Pancreas (tissue), 10 donors: ENCODE results near the gene MAPK6. TPM values are rescaled to one million over a fixed set of nuclear protein-coding genes. Genes with fewer than 3 reads are reported as not detected.

Experiments used
- ATAC-seq, 4 donors: fragments of 200-7000 bp; cut with Tn5 transposase; one replicate each; pipeline versions ENCODE4 v1.8.0 to v1.9.1; 2020; ENCODE audit warnings: mild to moderate bottlenecking in 4 of 4, moderate library complexity in 4 of 4
- DNase-seq, 6 donors: peaks; one replicate each; pipeline ENCODE4 v3.0.0-alpha.2; 2020
- FAIRE-seq: peaks from 2 replicates; lab custom pipeline; 2012; peaks lifted over from hg19 to GRCh38; lab: Jason Lieb, UNC
- H3K27ac ChIP-seq, 4 donors: fragments of 200-600 bp; sonication (generic); 1 replicate in 3 of 4; 2 replicates in 1 of 4; pipeline versions ENCODE4 v1.5.0 to v1.8.0; 2020
- H3K27me3 ChIP-seq, 4 donors: fragments of 200-600 bp; one replicate each; pipeline ENCODE4 v1.8.0; 2021
- H3K36me3 ChIP-seq, 3 donors: fragments of 200-600 bp; sonication (generic) in 1 of 3; one replicate each; pipeline versions ENCODE4 v1.5.0 to v1.8.0; 2020 to 2021
- H3K4me1 ChIP-seq, 3 donors: fragments of 200-600 bp; one replicate each; pipeline ENCODE4 v1.8.0; 2021
- H3K4me3 ChIP-seq, 4 donors: fragments of 200-600 bp; sonication (generic) in 2 of 4; one replicate each; pipeline versions ENCODE4 v1.5.0 to v1.8.0; 2020 to 2021
- H3K9me3 ChIP-seq, 4 donors: fragments of 200-600 bp; one replicate each; pipeline ENCODE4 v1.8.0; 2021
- WGBS, 2 donors: extraction: QIAGEN DNeasy Blood & Tissue Kit; methylation state at CpG; one replicate each; pipeline ENCODE4 v1.1.7; 2013; 5-methylcytosine and 5-hydroxymethylcytosine counted together
- intact Hi-C, 3 donors: fragments of 100-400 bp; cut with DNase I; formaldehyde crosslinking; loops; one replicate each; pipeline versions ENCODE4 v1.11.1 to v1.14.2; 2022
- polyA plus RNA-seq, 2 donors: library from polyadenylated mRNA; stranded (reverse); fragments of 200-250 nt; gene quantifications; one replicate each; pipeline ENCODE4 v1.2.3, GENCODE V29; 2013
- total RNA-seq, 6 donors: library from RNA; stranded (reverse); fragmentation: NEBNext Ultra II Directional in 4 of 6; extraction: Animal tissue kit (Norgen Biotek cat#: 25700) in 4 of 6; gene quantifications; one replicate each; pipeline versions ENCODE4 v1.2.1 to v1.2.4, GENCODE V29; 2021 to 2023
- TF ChIP-seq, protein P1 (sequence below), 4 donors: fragments of 200-600 bp; sonication (generic) in 3 of 4; IDR thresholded peaks; one replicate each; pipeline versions ENCODE4 v1.5.0 to v1.8.0; 2021; ENCODE audit warnings: antibody characterized with exemption in 4 of 4
- donor health status: healthy with polysubstance abuse.
- donor health status: DM: no; HTN: no; CAD: no; lungs with moderate emphysema.
- donor health status: DM: no; HTN: no; CAD: no.
- donor health status: control.
- donor health status: control.
- donor health status: Bipolar disorder and iron deficiency.
- donor health status: DM: yes; HTN: yes; CAD: no.
- donor health status: DM: no; HTN: no; CAD: no.
- donor health status: DM: no; HTN: no; CAD: no.
- donor health status: DM: yes; HTN: yes; CAD: no.

The MAPK6 gene
- total and polyA plus RNA-seq, 8 donors: 3.0 to 13.9 (median 10.1) TPM

GRCh38 chr15:52019394-52020220 lies 588 bp downstream of the MAPK6 start:
- 0 to 1% methylated on average over 40 to 100 of the region's 100 CpGs for WGBS, 2 donors
- Histone ChIP-seq H3K4me3 (peak overlapping the region; percentile 38 to 69 (median 60)), H3K9me3 (no peaks in the 10 kb centered on the region), H3K36me3 (no peaks in the 10 kb centered on the region), H3K4me1 (peaks cover 0 to 24% (median 23%) of the 10 kb centered on the region in 3 donors), H3K27ac (peak overlapping the region; percentile 89 to 96 (median 93)), H3K27me3 (no peaks in the 10 kb centered on the region)
- no peak for FAIRE-seq
- peak; percentile 70 to 82 (median 74) for ATAC-seq
- peak; percentile 82 to 92 (median 89) for DNase-seq
- TF ChIP-seq, protein P1, sequence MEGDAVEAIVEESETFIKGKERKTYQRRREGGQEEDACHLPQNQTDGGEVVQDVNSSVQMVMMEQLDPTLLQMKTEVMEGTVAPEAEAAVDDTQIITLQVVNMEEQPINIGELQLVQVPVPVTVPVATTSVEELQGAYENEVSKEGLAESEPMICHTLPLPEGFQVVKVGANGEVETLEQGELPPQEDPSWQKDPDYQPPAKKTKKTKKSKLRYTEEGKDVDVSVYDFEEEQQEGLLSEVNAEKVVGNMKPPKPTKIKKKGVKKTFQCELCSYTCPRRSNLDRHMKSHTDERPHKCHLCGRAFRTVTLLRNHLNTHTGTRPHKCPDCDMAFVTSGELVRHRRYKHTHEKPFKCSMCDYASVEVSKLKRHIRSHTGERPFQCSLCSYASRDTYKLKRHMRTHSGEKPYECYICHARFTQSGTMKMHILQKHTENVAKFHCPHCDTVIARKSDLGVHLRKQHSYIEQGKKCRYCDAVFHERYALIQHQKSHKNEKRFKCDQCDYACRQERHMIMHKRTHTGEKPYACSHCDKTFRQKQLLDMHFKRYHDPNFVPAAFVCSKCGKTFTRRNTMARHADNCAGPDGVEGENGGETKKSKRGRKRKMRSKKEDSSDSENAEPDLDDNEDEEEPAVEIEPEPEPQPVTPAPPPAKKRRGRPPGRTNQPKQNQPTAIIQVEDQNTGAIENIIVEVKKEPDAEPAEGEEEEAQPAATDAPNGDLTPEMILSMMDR (IDR thresholded peaks at IDR 0.05): no peak
- intact Hi-C loops: no loop called here

GRCh38 chr15:52020221-52021085 lies 1.4 kb downstream of the MAPK6 start:
- Histone ChIP-seq H3K9me3 (no peaks in the 10 kb centered on the region), H3K27me3 (no peaks in the 10 kb centered on the region), H3K36me3 (no peaks in the 10 kb centered on the region), H3K4me1 (peaks cover 0 to 24% (median 23%) of the 10 kb centered on the region in 3 donors), H3K27ac (peak overlapping the region; percentile 89 to 96 (median 93)), H3K4me3 (peak overlapping the region; percentile 38 to 69 (median 60))
- peak in 1 of 6 donors; percentile 28 for DNase-seq
- TF ChIP-seq, protein P1 (IDR thresholded peaks at IDR 0.05): no peak
- intact Hi-C loops: no loop called here
- peak in 2 of 4 donors; percentile 15 to 22 for ATAC-seq
- FAIRE-seq: no peak
- WGBS, 2 donors: 1 to 2% methylated on average over 10 of the region's 10 CpGs

- Histone ChIP-seq H3K4me3 (peak overlapping the region in 3 of 4 donors; percentile 38 to 69 (median 66)), H3K4me1 (peaks cover 0 to 24% (median 23%) of the 10 kb centered on the region in 3 donors), H3K27me3 (no peaks in the 10 kb centered on the region), H3K27ac (peak overlapping the region; percentile 89 to 96 (median 93)), H3K36me3 (no peaks in the 10 kb centered on the region), H3K9me3 (no peaks in the 10 kb centered on the region)
- TF ChIP-seq, protein P1 (IDR thresholded peaks at IDR 0.05): no peak
- DNase-seq: peak in 3 of 6 donors; percentile 50 to 59 (median 55)
- peak; percentile 38 to 72 (median 44) for ATAC-seq
- no peak for FAIRE-seq
- intact Hi-C loops: no loop called here
- 0 to 1% methylated on average over 4 of the region's 4 CpGs for WGBS, 2 donors
These were observed 2.2 kb downstream of the MAPK6 start for GRCh38 chr15:52021128-52021671.

- H3K4me3 ChIP-seq: peak overlapping the region in 2 of 4 donors; percentile 66 to 69
- H3K27ac ChIP-seq: peak overlapping the region; percentile 6 to 96 (median 93)
- FAIRE-seq: no peak
- intact Hi-C loops: no loop called here
- H3K4me1 ChIP-seq: peaks cover 0 to 24% (median 23%) of the 10 kb centered on the region in 3 donors
- no peaks in the 10 kb centered on the region for H3K9me3 ChIP-seq
- no peak for ATAC-seq
- TF ChIP-seq, protein P1 (IDR thresholded peaks at IDR 0.05): no peak
- no peak for DNase-seq
- no peaks in the 10 kb centered on the region for H3K27me3 ChIP-seq
- WGBS, 2 donors: 36 to 44% methylated on average over 10 of the region's 10 CpGs
- H3K36me3 ChIP-seq: no peaks in the 10 kb centered on the region
These were observed 3.0 kb downstream of the MAPK6 start for GRCh38 chr15:52021892-52022540.
